GM12891 (cell line): Measurements from ENCODE around the gene POU2F2.

Experiments used
- DNase-seq: peaks from one replicate; pipeline ENCODE4 v3.0.0; 2011; ENCODE audit warnings: low spot score; ENCODE audit not compliant: insufficient read length
- FAIRE-seq: peaks from 2 replicates; lab custom pipeline; 2011; peaks lifted over from hg19 to GRCh38; lab: Jason Lieb, UNC
- PAX5 ChIP-seq: IDR thresholded peaks from 2 replicates; pipeline ENCODE4 v1.6.1; 2011; ENCODE audit warnings: low read length, moderate library complexity, mild to moderate bottlenecking; ENCODE audit not compliant: insufficient read depth, severe bottlenecking
- POLR2A ChIP-seq: IDR thresholded peaks from 2 replicates; pipeline ENCODE4 v1.6.1; 2011; ENCODE audit warnings: low read depth, low read length, control low read depth
- POLR2AphosphoS5 ChIP-seq: IDR thresholded peaks from 2 replicates; pipeline ENCODE4 v1.6.1; 2011; ENCODE audit warnings: low read depth, low read length, control low read depth
- POU2F2 ChIP-seq: IDR thresholded peaks from 2 replicates; pipeline ENCODE4 v1.6.1; 2011; ENCODE audit warnings: low read depth, mild to moderate bottlenecking, control low read depth, low read length, moderate library complexity
- SPI1 ChIP-seq: IDR thresholded peaks from 2 replicates; pipeline ENCODE4 v1.6.1; 2011; ENCODE audit warnings: low read depth, low read length, control low read depth
- TAF1 ChIP-seq: IDR thresholded peaks from 2 replicates; pipeline ENCODE4 v1.6.1; 2011; ENCODE audit warnings: low read depth, low read length, control low read depth

Gene POU2F2

GRCh38 chr19:42066075-42066754, 66.0 kb downstream of the POU2F2 start:
- DNase-seq = no peak
- TF ChIP-seq POLR2A = no peak
- TF ChIP-seq POLR2AphosphoS5 = no peak
- TF ChIP-seq PAX5 = no peak
- TF ChIP-seq SPI1 = no peak
- TF ChIP-seq TAF1 = no peak
- no peak for TF ChIP-seq POU2F2
- FAIRE-seq = no peak

- FAIRE-seq = no peak
- TF ChIP-seq TAF1 (no peak), PAX5 (no peak), POLR2AphosphoS5 (no peak), POLR2A (no peak), POU2F2 (no peak), SPI1 (no peak)
Measured at GRCh38 chr19:42065511-42065910, 66.7 kb downstream of the POU2F2 start.

GRCh38 chr19:42065051-42065450, 67.2 kb downstream of the POU2F2 start:
- DNase-seq (no peak), FAIRE-seq (no peak)
- TF ChIP-seq PAX5 (no peak), POLR2AphosphoS5 (no peak), TAF1 (no peak), POU2F2 (no peak), POLR2A (no peak), SPI1 (no peak)

More at GRCh38 chr19:42065511-42065910, 66.7 kb downstream of the POU2F2 start:
- no peak for DNase-seq

- DNase-seq (no peak), FAIRE-seq (no peak)
- TF ChIP-seq PAX5 (no peak), TAF1 (no peak), POLR2A (no peak), POU2F2 (no peak), POLR2AphosphoS5 (no peak), SPI1 (no peak)
Measured at GRCh38 chr19:42064432-42064831, 67.8 kb downstream of the POU2F2 start.

- DNase-seq (no peak), FAIRE-seq (no peak)
- TF ChIP-seq SPI1 (no peak), POU2F2 (no peak), TAF1 (no peak), POLR2AphosphoS5 (no peak), POLR2A (no peak), PAX5 (no peak)
Measured at GRCh38 chr19:42062381-42062780, 69.9 kb downstream of the POU2F2 start.

- TF ChIP-seq POLR2A (no peak), SPI1 (no peak), TAF1 (no peak), PAX5 (no peak)
- no peak for FAIRE-seq
Measured at GRCh38 chr19:42060117-42060516, 72.1 kb downstream of the POU2F2 start.

GRCh38 chr19:42059196-42059595, 73.0 kb downstream of the POU2F2 start:
- DNase-seq = no peak
- TF ChIP-seq TAF1 (no peak), POLR2A (no peak), POU2F2 (no peak), SPI1 (no peak), PAX5 (no peak), POLR2AphosphoS5 (no peak)
- no peak for FAIRE-seq

More at GRCh38 chr19:42060117-42060516, 72.1 kb downstream of the POU2F2 start:
- DNase-seq = no peak

- no peak for FAIRE-seq
- no peak for TF ChIP-seq PAX5
- TF ChIP-seq POLR2AphosphoS5 = no peak
- TF ChIP-seq TAF1 = no peak
- no peak for TF ChIP-seq SPI1
- TF ChIP-seq POU2F2 = no peak
- no peak for TF ChIP-seq POLR2A
- no peak for DNase-seq
Measured at GRCh38 chr19:42057846-42058245, 74.4 kb downstream of the POU2F2 start.

- DNase-seq (no peak), FAIRE-seq (no peak)
- TF ChIP-seq POU2F2 (no peak), POLR2A (no peak), SPI1 (no peak), PAX5 (no peak), TAF1 (no peak), POLR2AphosphoS5 (no peak)
Measured at GRCh38 chr19:42054205-42054604, 78.0 kb downstream of the POU2F2 start.
